ENCODE results near the gene NPAS4.
"Not testable (repeated sequence)": the region's sequence is repeated elsewhere in the genome, so short reads cannot be mapped to it uniquely, and the experiment has no call there.

NPAS4 gene

DNA sequence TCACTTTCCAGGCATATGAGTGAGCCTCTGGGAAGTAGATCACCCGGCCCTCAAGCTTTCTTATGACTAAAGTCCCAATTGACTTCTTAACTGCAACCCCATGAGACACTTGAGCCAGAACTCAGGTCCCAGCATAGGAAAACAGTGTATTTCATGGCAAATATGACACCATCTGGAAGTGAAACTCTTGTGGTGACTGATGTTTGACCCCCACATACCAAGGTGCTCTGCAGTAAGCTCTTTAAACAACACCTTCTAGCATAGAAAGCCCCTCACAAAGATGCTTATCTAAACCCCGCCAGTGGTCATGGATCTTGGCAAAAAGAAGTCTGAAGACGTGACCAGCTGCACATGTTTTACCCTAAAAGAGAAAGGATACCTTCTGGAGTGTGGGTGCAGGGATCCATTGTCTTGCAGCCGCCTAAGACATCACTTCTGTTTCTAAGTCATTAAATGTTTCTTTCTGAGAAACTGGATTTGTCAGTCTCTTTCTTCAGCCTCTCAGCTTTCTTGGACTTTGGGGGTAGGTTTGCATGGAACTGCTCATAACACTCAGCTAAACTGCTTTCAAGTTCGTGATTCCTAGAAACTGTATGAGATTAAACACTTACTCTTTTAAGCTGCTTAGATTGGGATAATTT is 38.4 kb downstream of the NPAS4 start:
- DNase-seq, result no peak

GRCh38 chr11:66462010-66462409 is 41.2 kb downstream of the NPAS4 start:
- DNase-seq, result no peak

GRCh38 chr11:66462911-66463310 is 42.1 kb downstream of the NPAS4 start:
- DNase-seq, result no peak

GRCh38 chr11:66464116-66464515 is 43.3 kb downstream of the NPAS4 start:
- DNase-seq, result not testable (repeated sequence)

DNA sequence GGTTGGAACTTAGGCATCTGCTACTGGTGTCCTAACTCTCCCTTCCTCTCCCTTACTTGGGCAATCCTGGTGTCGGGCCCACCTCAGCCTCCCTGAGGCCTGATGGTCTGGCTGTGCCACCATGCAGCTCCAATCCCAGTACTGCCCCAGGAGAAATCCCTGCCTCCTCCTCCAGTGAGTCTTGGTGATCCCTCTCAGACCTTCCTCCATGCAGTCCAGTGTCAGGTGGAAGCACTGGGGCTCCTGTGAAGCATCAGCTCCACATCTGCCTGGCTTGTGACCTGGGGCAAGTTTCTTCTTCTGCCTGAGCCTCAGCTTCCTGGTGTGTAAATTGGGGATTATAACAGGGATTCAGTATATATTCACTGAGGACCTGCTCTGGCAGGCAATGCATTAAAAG is 44.1 kb downstream of the NPAS4 start:
- DNase-seq, result no peak

GRCh38 chr11:66465373-66466224 is 44.8 kb downstream of the NPAS4 start:
- DNase-seq, result no peak

- DNase-seq, result peak; percentile 69
These were observed 45.6 kb downstream of the NPAS4 start, which contains the start of gene PELI3 for GRCh38 chr11:66466225-66467033. Gene PELI3 (plus strand): TSS chr11:66466905. CDS start chr11:66468129, 1,224 bp downstream.

GRCh38 chr11:66467034-66467659 is 46.3 kb downstream of the NPAS4 start:
- peak; percentile 10 for DNase-seq

DNA sequence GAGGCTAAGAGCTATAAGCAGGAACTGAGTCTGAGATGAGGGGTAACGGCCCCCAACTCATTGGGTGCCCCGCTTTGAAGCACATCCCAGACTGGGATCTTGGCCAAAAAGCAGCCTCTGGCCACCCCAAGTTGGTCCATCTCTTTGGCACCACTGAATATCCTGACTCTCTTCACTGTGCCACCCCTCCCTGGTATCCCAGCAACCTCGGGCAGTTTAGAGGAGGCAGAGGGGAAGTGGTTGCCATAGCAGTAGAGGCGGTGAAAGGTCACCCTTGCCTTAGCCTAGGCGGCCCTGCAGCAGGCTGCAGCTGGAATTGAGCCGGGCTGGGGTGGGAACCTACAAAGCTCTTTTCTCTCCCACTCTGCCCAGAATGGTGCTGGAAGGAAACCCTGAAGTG is 46.9 kb downstream of the NPAS4 start:
- no peak for DNase-seq

DNA sequence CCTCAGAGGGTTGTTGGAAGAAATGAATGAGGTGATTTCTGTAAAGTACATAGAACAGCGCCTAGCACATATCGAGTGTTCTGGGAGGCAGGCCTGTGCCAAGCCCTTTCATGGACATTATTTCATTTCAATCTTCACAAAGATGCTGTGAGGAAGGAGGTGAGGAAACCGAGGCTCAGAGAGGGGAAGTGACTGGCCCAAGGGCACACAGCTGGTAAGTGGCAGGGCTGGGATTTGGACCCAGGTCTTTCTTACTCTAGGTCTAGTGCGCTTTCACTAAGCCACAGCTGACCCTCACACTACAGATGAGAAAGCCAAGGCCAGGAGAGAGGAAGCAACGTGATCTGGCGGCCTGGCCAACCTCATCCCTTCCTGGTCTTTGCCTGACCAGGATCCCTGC is 47.9 kb downstream of the NPAS4 start:
- no peak for DNase-seq

DNA sequence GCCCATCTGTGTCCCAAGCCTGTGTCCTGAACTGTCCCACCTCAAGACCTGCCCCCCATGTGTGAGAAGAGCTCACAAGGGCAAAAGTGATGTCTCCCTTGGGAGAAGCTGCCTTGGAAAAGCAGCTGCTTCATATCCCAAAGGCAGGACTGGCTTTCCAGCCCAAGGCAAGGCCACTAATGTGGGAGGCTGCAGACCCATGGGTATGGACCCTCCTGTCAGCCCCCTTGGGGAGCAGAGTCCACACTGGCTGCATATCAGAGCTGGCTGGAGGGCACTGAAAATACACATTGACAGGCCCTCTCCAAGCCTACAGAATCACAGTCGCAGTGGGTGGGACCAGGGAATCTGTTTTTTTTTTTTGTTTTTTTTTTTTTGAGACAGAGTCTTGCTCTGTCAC is 48.6 kb downstream of the NPAS4 start:
- no peak for DNase-seq

- DNase-seq, result no peak
These were observed 49.2 kb downstream of the NPAS4 start for GRCh38 chr11:66470015-66470414.

DNA sequence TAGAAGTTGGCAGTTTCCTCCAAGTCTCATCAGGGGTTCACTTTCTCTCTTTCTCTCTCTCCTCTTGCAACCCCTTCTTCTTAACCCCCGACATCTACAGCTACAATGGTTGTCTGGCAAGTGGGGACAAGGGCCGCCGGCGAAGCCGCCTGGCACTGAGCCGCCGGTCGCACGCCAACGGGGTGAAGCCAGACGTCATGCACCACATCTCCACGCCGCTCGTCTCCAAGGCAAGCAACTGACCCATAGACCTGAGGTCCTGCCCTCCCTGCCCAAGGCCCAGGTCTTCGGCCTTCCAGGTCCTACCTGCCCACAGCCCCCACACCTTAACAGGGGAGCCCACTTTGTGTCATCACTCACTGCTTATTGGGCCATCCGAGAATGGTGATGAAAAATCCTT is 50.3 kb downstream of the NPAS4 start:
- DNase-seq, result no peak

DNA sequence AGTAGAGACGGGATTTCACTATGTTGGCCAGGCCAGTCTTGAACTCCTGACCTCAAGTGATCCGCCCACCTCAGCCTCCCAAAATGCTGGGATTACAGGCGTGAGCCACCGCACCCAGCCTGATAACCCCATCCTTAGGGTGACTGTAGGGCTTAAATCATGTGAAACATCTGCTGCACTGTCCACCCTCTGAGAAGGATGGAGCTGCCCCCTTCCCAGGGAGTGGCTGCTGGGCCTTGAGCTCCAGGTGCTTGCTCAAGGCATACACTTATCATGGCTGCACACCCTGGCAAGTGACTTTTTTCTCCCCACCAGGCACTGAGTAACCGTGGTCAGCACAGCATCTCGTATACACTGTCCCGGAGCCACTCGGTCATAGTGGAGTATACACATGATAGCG is 51.2 kb downstream of the NPAS4 start:
- no peak for DNase-seq

DNA sequence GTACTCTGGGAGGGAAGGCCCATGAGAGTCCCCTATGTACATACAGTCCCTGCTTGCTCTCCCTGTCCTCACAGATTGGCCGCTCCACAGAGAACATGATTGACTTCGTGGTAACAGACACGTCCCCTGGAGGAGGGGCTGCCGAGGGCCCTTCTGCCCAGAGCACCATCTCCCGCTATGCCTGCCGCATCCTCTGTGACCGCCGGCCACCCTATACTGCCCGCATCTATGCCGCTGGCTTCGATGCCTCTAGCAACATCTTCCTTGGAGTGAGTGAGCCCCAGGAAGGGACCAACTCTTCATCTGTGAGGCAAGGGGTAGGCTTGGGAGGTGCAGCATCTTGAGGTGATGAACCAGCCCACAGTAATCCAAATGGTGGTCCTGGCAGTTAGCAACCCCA is 52.3 kb downstream of the NPAS4 start:
- DNase-seq, result no peak

DNA sequence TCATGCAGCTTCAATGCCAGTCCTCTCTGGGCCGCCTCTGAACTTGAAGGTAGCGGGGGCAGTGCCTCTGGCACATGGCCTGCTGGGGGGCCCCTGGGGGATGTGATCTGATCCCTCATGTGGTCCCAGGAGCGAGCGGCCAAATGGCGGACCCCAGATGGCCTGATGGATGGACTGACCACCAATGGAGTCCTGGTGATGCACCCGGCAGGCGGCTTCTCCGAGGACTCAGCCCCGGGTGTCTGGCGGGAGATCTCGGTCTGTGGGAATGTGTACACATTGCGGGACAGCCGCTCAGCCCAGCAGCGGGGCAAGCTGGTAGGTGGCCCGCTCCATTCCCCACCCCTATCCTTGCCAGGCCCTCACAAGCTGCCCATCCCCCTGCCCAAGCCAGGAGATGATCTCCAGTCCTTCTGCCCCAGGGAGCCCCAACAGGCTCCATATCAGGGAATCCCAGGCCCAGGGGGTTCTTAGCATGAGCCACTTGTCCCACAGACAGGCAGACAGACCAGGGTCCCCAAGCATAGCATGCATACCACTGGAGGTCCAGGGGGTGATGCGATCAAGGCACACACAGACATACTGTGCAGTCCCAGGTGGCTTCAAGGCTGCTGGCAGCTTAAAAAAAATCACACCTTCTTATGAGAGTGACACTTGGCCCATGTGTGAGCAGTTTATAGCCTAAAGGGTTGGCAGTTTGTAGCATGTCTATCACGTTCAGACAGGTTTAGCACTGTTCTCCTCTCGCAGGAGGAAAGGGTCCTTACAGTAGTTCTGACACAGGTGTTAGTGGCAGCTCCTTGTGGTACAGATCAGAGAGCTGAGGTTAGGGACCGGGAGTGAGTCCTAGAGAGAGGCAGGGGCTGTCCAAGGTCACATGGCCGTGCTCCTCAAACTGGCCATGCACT is 53.0 kb downstream of the NPAS4 start:
- no peak for DNase-seq

DNA sequence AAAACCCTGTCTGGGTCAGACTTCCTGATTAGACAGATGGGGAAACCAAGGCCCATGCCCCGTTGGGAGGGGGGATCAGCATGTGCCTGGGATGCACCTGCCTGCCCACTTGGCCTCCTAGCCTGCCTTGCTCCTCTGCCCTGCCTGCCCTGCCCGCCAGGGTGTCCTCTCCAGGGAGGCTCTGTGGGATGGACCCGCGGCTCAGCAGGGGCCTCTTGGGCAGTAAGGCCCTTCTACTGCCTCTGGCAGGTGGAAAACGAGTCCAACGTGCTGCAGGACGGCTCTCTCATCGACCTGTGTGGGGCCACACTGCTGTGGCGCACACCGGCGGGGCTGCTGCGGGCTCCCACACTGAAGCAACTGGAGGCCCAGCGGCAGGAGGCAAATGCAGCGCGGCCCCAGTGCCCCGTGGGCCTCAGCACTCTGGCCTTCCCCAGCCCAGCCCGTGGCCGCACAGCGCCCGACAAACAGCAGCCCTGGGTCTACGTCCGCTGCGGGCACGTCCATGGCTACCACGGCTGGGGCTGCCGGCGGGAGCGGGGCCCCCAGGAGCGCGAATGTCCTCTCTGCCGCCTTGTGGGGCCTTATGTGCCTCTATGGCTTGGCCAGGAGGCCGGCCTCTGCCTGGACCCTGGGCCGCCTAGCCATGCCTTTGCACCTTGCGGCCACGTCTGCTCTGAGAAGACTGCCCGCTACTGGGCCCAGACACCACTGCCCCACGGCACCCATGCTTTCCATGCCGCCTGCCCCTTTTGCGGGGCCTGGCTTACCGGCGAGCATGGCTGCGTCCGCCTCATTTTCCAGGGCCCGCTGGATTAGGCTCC is 54.7 kb downstream of the NPAS4 start:
- DNase-seq, result no peak

All from NCI-H226 (cell line).